Measurements from ENCODE around the gene BTBD2. TPM values are rescaled to one million over a fixed set of nuclear protein-coding genes. Genes with fewer than 3 reads are reported as not detected.
A peak's percentile ranks its signal among the peaks of the same experiment; 100 is the strongest.

Gene BTBD2
- total and polyA plus RNA-seq, 10 of the 15 experiments (the other 5 are each of a cell fraction or from before 2014, with no cell fraction given): 0.13 to 66.2 (median 10.4) TPM

DNA sequence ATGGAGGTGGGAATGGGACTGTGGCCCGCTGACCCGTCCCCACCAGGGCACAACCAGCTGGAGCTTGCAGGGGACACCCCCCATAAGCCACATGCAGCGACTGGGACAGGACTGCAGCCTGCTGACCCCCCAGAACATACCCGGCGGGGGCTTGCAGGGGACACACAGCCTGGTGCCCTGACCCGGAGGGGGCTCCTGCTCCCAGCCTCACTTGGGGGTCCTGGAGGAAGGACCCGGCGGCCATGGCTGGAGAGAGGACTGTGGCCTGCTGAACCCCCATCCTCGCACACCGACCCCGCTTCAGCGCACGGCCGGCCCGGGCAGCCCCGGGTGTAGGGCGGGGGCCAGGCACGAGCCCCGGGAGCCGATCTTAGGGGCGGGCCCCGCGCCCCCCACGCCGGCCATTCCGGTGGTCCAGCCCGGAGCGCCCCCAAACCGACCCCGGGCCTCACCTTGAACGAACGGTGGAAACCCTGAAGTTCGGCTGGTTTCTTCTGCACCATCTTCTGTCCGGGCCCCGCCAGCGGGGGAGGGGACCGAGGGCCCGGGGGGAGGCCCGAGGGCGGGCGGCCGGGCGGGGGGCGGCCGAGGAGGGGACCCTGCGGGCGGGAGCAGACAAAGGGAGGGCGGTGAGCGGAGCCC is 35.0 kb upstream of the BTBD2 start (continued):
- TF ChIP-seq, protein P1, sequence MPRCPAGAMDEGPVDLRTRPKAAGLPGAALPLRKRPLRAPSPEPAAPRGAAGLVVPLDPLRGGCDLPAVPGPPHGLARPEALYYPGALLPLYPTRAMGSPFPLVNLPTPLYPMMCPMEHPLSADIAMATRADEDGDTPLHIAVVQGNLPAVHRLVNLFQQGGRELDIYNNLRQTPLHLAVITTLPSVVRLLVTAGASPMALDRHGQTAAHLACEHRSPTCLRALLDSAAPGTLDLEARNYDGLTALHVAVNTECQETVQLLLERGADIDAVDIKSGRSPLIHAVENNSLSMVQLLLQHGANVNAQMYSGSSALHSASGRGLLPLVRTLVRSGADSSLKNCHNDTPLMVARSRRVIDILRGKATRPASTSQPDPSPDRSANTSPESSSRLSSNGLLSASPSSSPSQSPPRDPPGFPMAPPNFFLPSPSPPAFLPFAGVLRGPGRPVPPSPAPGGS (IDR thresholded peaks at IDR 0.05; ENCODE audit: borderline replicate concordance, insufficient read depth, low read depth, low read length, poor library complexity, severe bottlenecking): no peak
- TF ChIP-seq, protein P2, sequence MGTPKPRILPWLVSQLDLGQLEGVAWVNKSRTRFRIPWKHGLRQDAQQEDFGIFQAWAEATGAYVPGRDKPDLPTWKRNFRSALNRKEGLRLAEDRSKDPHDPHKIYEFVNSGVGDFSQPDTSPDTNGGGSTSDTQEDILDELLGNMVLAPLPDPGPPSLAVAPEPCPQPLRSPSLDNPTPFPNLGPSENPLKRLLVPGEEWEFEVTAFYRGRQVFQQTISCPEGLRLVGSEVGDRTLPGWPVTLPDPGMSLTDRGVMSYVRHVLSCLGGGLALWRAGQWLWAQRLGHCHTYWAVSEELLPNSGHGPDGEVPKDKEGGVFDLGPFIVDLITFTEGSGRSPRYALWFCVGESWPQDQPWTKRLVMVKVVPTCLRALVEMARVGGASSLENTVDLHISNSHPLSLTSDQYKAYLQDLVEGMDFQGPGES (IDR thresholded peaks at IDR 0.05): no peak
- TF ChIP-seq TARDBP (IDR thresholded peaks at IDR 0.05; ENCODE audit: borderline replicate concordance): no peak
- no peak for TF ChIP-seq SREBF2 (IDR thresholded peaks at IDR 0.05; ENCODE audit: low read length)
- TF ChIP-seq SIN3A (IDR thresholded peaks at IDR 0.05; ENCODE audit: low read depth, low read length): 0 out of 2 replicates have a peak, but pooled peaks have one; percentile 19
- TF ChIP-seq, protein P3, sequence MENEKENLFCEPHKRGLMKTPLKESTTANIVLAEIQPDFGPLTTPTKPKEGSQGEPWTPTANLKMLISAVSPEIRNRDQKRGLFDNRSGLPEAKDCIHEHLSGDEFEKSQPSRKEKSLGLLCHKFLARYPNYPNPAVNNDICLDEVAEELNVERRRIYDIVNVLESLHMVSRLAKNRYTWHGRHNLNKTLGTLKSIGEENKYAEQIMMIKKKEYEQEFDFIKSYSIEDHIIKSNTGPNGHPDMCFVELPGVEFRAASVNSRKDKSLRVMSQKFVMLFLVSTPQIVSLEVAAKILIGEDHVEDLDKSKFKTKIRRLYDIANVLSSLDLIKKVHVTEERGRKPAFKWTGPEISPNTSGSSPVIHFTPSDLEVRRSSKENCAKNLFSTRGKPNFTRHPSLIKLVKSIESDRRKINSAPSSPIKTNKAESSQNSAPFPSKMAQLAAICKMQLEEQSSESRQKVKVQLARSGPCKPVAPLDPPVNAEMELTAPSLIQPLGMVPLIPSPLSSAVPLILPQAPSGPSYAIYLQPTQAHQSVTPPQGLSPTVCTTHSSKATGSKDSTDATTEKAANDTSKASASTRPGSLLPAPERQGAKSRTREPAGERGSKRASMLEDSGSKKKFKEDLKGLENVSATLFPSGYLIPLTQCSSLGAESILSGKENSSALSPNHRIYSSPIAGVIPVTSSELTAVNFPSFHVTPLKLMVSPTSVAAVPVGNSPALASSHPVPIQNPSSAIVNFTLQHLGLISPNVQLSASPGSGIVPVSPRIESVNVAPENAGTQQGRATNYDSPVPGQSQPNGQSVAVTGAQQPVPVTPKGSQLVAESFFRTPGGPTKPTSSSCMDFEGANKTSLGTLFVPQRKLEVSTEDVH (IDR thresholded peaks at IDR 0.05; ENCODE audit: low read depth, partially characterized antibody): no peak
- TF ChIP-seq MXI1 (IDR thresholded peaks at IDR 0.05; ENCODE audit: low read depth, low read length): 0 out of 2 replicates have a peak, but pooled peaks have one; percentile 16
- no peak for TF ChIP-seq EGR1 (IDR thresholded peaks at IDR 0.05; ENCODE audit: borderline replicate concordance in 1 of 2, low read depth in 2 of 2, low read length in 2 of 2)
- no peak for TF ChIP-seq SMAD5 (IDR thresholded peaks at IDR 0.05; ENCODE audit: low read depth)
- peak; percentile 60; the same call in 1 of the 2 replicates for TF ChIP-seq GATAD2B (conservative IDR thresholded peaks at IDR 0.05; ENCODE audit: low read depth)
- TF ChIP-seq PAX5 (IDR thresholded peaks at IDR 0.05; ENCODE audit: borderline replicate concordance, low read depth, low read length): no peak
- TF ChIP-seq TCF7 (IDR thresholded peaks at IDR 0.05; ENCODE audit: borderline replicate concordance): no peak
- TF ChIP-seq SP1 (IDR thresholded peaks at IDR 0.05; ENCODE audit: low read depth, low read length): no peak
- no peak for TF ChIP-seq SREBF1 (IDR thresholded peaks at IDR 0.05; ENCODE audit: low read length)
- TF ChIP-seq HDAC2 (IDR thresholded peaks at IDR 0.05): no peak
- no peak for TF ChIP-seq KLF5 (IDR thresholded peaks at IDR 0.05; ENCODE audit: partially characterized antibody)
- TF ChIP-seq, protein P4, sequence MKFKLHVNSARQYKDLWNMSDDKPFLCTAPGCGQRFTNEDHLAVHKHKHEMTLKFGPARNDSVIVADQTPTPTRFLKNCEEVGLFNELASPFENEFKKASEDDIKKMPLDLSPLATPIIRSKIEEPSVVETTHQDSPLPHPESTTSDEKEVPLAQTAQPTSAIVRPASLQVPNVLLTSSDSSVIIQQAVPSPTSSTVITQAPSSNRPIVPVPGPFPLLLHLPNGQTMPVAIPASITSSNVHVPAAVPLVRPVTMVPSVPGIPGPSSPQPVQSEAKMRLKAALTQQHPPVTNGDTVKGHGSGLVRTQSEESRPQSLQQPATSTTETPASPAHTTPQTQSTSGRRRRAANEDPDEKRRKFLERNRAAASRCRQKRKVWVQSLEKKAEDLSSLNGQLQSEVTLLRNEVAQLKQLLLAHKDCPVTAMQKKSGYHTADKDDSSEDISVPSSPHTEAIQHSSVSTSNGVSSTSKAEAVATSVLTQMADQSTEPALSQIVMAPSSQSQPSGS (IDR thresholded peaks at IDR 0.05; ENCODE audit: low read length): no peak
- no peak for TF ChIP-seq HDAC6 (IDR thresholded peaks at IDR 0.05; ENCODE audit: unreplicated experiment)
- no peak for TF ChIP-seq NR2F1 (conservative IDR thresholded peaks at IDR 0.05)
- TF ChIP-seq ZNF24 (IDR thresholded peaks at IDR 0.05): no peak
- TF ChIP-seq, protein P5, sequence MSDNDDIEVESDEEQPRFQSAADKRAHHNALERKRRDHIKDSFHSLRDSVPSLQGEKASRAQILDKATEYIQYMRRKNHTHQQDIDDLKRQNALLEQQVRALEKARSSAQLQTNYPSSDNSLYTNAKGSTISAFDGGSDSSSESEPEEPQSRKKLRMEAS (IDR thresholded peaks at IDR 0.05; ENCODE audit: low read depth, low read length): no peak
- TF ChIP-seq KAT2A (conservative IDR thresholded peaks at IDR 0.05; ENCODE audit: control insufficient read depth, low read depth, low read length): no peak
- no peak for TF ChIP-seq NFYB (IDR thresholded peaks at IDR 0.05; ENCODE audit: insufficient read depth, low read depth, low read length)
- TF ChIP-seq YY1 (IDR thresholded peaks at IDR 0.05; ENCODE audit: low read depth, low read length): no peak
- TF ChIP-seq ZNF384 (IDR thresholded peaks at IDR 0.05; ENCODE audit: borderline replicate concordance, low read depth, low read length): no peak
- TF ChIP-seq NFIC (IDR thresholded peaks at IDR 0.05; ENCODE audit: low read depth, low read length): no peak
